IMR-90 (cell line): ENCODE measurements around the gene E2F4. TPM values are rescaled to one million over a fixed set of nuclear protein-coding genes. Genes with fewer than 3 reads are reported as not detected.

Experiments
- ATAC-seq: fragments of 200-7000 bp; cut with Tn5 transposase; 2 replicates; pipeline ENCODE4 v1.9.1; 2020; ENCODE audit warnings: low read depth, mild to moderate bottlenecking, moderate library complexity
- BruUV-seq: library from RNA; stranded (reverse); fragments of 400-500 nt; replicated peaks from 2 replicates; lab custom pipeline; 2021; lab: Mats Ljungman, UMichigan
- CTCF ChIA-PET: fragments of 300-600 bp; formaldehyde crosslinking; extraction: SDS; loops from one replicate; lab custom pipeline; 2021; ENCODE audit warnings: antibody characterized with exemption; lab: Yijun Ruan, JAX
- POLR2A ChIA-PET: fragments of 300-600 bp; sonication (Branson Sonifier 250); formaldehyde crosslinking; loops from one replicate; lab custom pipeline; 2022; ENCODE audit warnings: antibody characterized with exemption; ENCODE audit not compliant: unreplicated experiment; lab: Charles Lee
- DNase-seq: peaks from one replicate; pipeline ENCODE4 v3.0.0; 2013
- H2AFZ ChIP-seq: replicated peaks from 2 replicates; pipeline ENCODE3; 2013; ENCODE audit warnings: low read length, mild to moderate bottlenecking; ENCODE audit not compliant: poor library complexity
- H2AK5ac ChIP-seq: 2 replicates; pipeline ENCODE4 v1.6.1; 2013; ENCODE audit warnings: low read depth, low read length, inconsistent platforms
- H2AK9ac ChIP-seq: replicated peaks from 2 replicates; pipeline ENCODE3; 2013; ENCODE audit warnings: mild to moderate bottlenecking, low read depth, low read length, moderate library complexity; ENCODE audit not compliant: poor library complexity
- H2BK120ac ChIP-seq: 2 replicates; pipeline ENCODE4 v1.6.1; 2013; ENCODE audit warnings: low read depth, low read length, inconsistent platforms
- H2BK15ac ChIP-seq: 3 replicates; pipeline ENCODE4 v1.6.1; 2013; ENCODE audit warnings: low read depth, low read length, inconsistent platforms
- H2BK20ac ChIP-seq: 2 replicates; pipeline ENCODE4 v1.6.1; 2013; ENCODE audit warnings: low read depth, mild to moderate bottlenecking, inconsistent platforms, low read length, moderate library complexity
- H2BK5ac ChIP-seq: 2 replicates; pipeline ENCODE4 v1.6.1; 2013; ENCODE audit warnings: mild to moderate bottlenecking, low read depth, low read length, inconsistent platforms; ENCODE audit not compliant: poor library complexity, severe bottlenecking
- H3K14ac ChIP-seq: replicated peaks from 2 replicates; pipeline ENCODE4 v1.6.1; 2013; ENCODE audit warnings: low read depth, low read length, inconsistent platforms
- H3K18ac ChIP-seq: 2 replicates; pipeline ENCODE4 v1.6.1; 2013; ENCODE audit warnings: low read depth, low read length, control low read depth
- H3K23ac ChIP-seq: 2 replicates; pipeline ENCODE4 v1.6.1; 2013; ENCODE audit warnings: low read depth, low read length, inconsistent platforms
- H3K27ac ChIP-seq: 2 replicates; pipeline ENCODE4 v1.5.1; 2013; ENCODE audit warnings: mild to moderate bottlenecking, control low read depth, low read length; ENCODE audit not compliant: insufficient read depth
- H3K27me3 ChIP-seq: 2 replicates; pipeline ENCODE4 v1.6.1; 2013; ENCODE audit warnings: low read length; ENCODE audit not compliant: control insufficient read depth, insufficient read depth
- H3K36me3 ChIP-seq: 2 replicates; pipeline ENCODE4 v1.6.1; 2013; ENCODE audit warnings: low read length, mixed read lengths; ENCODE audit not compliant: control insufficient read depth, insufficient read depth
- H3K4ac ChIP-seq: 2 replicates; pipeline ENCODE4 v1.6.1; 2013; ENCODE audit warnings: low read depth, low read length, inconsistent platforms
- H3K4me1 ChIP-seq: 2 replicates; pipeline ENCODE4 v1.6.1; 2013; ENCODE audit warnings: low read length, mixed read lengths; ENCODE audit not compliant: control insufficient read depth, insufficient read depth
- H3K4me2 ChIP-seq: 2 replicates; pipeline ENCODE4 v1.6.1; 2013; ENCODE audit warnings: low read depth, mild to moderate bottlenecking, control low read depth, low read length, moderate library complexity
- H3K4me3 ChIP-seq: 2 replicates; pipeline ENCODE4 v1.5.1; 2013; ENCODE audit warnings: low read depth, mild to moderate bottlenecking, control low read depth, low read length, moderate library complexity; ENCODE audit not compliant: insufficient read depth
- H3K56ac ChIP-seq: 2 replicates; pipeline ENCODE4 v1.6.1; 2013; ENCODE audit warnings: low read length, inconsistent platforms; ENCODE audit not compliant: insufficient read depth; ENCODE audit errors: extremely low read depth
- H3K79me1 ChIP-seq, 2 experiments: 2 replicates each; pipeline ENCODE4 v1.6.1; 2013; ENCODE audit warnings: low read length in 2 of 2, inconsistent platforms in 1 of 2, low read depth in 1 of 2
- H3K9ac ChIP-seq: 2 replicates; pipeline ENCODE4 v1.6.1; 2013; ENCODE audit warnings: low read depth, low read length, control low read depth
- H3K9me1 ChIP-seq: 2 replicates; pipeline ENCODE4 v1.6.1; 2013; ENCODE audit warnings: low read length, inconsistent platforms; ENCODE audit not compliant: insufficient read depth
- H3K9me3 ChIP-seq: 2 replicates; pipeline ENCODE4 v1.6.1; 2013; ENCODE audit warnings: low read length; ENCODE audit not compliant: control insufficient read depth, insufficient read depth
- H4K20me1 ChIP-seq: 2 replicates; pipeline ENCODE4 v1.6.1; 2013; ENCODE audit warnings: low read length, inconsistent platforms; ENCODE audit not compliant: insufficient read depth
- H4K5ac ChIP-seq: 2 replicates; pipeline ENCODE4 v1.6.1; 2013; ENCODE audit warnings: mild to moderate bottlenecking, low read depth, low read length, control low read depth
- H4K8ac ChIP-seq, 2 experiments: 2 replicates each; pipeline ENCODE4 v1.6.1; 2013; ENCODE audit warnings: low read depth in 2 of 2, low read length in 2 of 2, control low read depth in 1 of 2, inconsistent platforms in 1 of 2
- H4K91ac ChIP-seq: 2 replicates; pipeline ENCODE4 v1.6.1; 2013; ENCODE audit warnings: low read depth, low read length, inconsistent platforms; ENCODE audit not compliant: insufficient read depth
- BHLHE40 ChIP-seq: fragments of 150-350 bp; IDR thresholded peaks from 2 replicates; pipeline ENCODE4 v1.6.1; 2016; ENCODE audit warnings: mild to moderate bottlenecking, low read depth, low read length
- CEBPB ChIP-seq: IDR thresholded peaks from 2 replicates; pipeline ENCODE4 v1.6.1; 2012; ENCODE audit warnings: low read depth, low read length, improper control_type of control experiment
- CTCF ChIP-seq: conservative IDR thresholded peaks from 2 replicates; pipeline ENCODE4 v1.5.1; 2012; ENCODE audit warnings: mild to moderate bottlenecking, low read depth, low read length, improper control_type of control experiment
- ELK1 ChIP-seq: fragments of 150-350 bp; IDR thresholded peaks from 2 replicates; pipeline ENCODE4 v1.6.1; 2016; ENCODE audit warnings: low read depth, mild to moderate bottlenecking, low read length, moderate library complexity, borderline replicate concordance
- FOS ChIP-seq: fragments of 150-350 bp; IDR thresholded peaks from 2 replicates; pipeline ENCODE4 v1.6.1; 2016; ENCODE audit warnings: low read depth, low read length
- MAFK ChIP-seq: IDR thresholded peaks from 2 replicates; pipeline ENCODE4 v1.6.1; 2012; ENCODE audit warnings: low read depth, low read length, improper control_type of control experiment
- MAZ ChIP-seq: IDR thresholded peaks from 2 replicates; pipeline ENCODE4 v1.6.1; 2012; ENCODE audit warnings: low read depth, mild to moderate bottlenecking, low read length, improper control_type of control experiment, moderate library complexity, borderline replicate concordance
- MXI1 ChIP-seq: IDR thresholded peaks from 2 replicates; pipeline ENCODE4 v1.6.1; 2012; ENCODE audit warnings: low read depth, mild to moderate bottlenecking, low read length, moderate library complexity, borderline replicate concordance
- NFE2L2 ChIP-seq: fragments of 150-350 bp; IDR thresholded peaks from 2 replicates; pipeline ENCODE4 v1.6.1; 2016; ENCODE audit warnings: low read depth, mild to moderate bottlenecking, low read length
- POLR2A ChIP-seq: IDR thresholded peaks from 2 replicates; pipeline ENCODE4 v1.6.1; 2012; ENCODE audit warnings: mild to moderate bottlenecking, low read depth, low read length
- RAD21 ChIP-seq: IDR thresholded peaks from 2 replicates; pipeline ENCODE4 v1.6.1; 2012; ENCODE audit warnings: low read length, improper control_type of control experiment
- RCOR1 ChIP-seq: IDR thresholded peaks from 2 replicates; pipeline ENCODE4 v1.6.1; 2012; ENCODE audit warnings: mild to moderate bottlenecking, low read length, improper control_type of control experiment; ENCODE audit not compliant: insufficient replicate concordance
- RFX5 ChIP-seq: IDR thresholded peaks from 2 replicates; pipeline ENCODE4 v1.8.0; 2012; ENCODE audit warnings: low read depth, mild to moderate bottlenecking, low read length, moderate library complexity
- SMC3 ChIP-seq: fragments of 150-350 bp; IDR thresholded peaks from 2 replicates; pipeline ENCODE4 v1.6.1; 2016; ENCODE audit warnings: low read depth, mild to moderate bottlenecking, antibody characterized with exemption, low read length, moderate library complexity
- WGBS, 2 experiments: methylation state at CpG; one replicate each; pipeline versions ENCODE4 v1.1.5 to v1.1.7; 2013; ENCODE audit warnings: missing lambda C conversion rate in 2 of 2; ENCODE audit not compliant: insufficient read length in 1 of 2; ENCODE audit errors: extremely low coverage in 2 of 2; 5-methylcytosine and 5-hydroxymethylcytosine counted together
- dilution Hi-C: fragments of 300-500 bp; cut with HindIII; formaldehyde crosslinking; loops from one replicate; pipeline ENCODE4 v1.14.3; 2018; ENCODE audit warnings: low sequenced_read_pairs; ENCODE audit not compliant: unreplicated experiment
- in situ Hi-C: fragments of 300-500 bp; cut with MboI; formaldehyde crosslinking; loops from 3 replicates; pipeline ENCODE4 v1.14.3; 2019; ENCODE audit warnings: low sequenced_read_pairs, inconsistent platforms, mixed read lengths
- intact Hi-C: fragments of 100-400 bp; cut with micrococcal nuclease; formaldehyde crosslinking; loops from 2 replicates; pipeline ENCODE4 v1.10.0; 2022
- polyA plus RNA-seq, 3 experiments: library from polyadenylated mRNA; depleted of rRNA; stranded (reverse); fragments of >200 nt; gene quantifications; 2 replicates each; pipeline ENCODE4 v1.2.3, GENCODE V29; 2012; ENCODE audit warnings: low replicate concordance in 1 of 3
- total RNA-seq: library from RNA; depleted of rRNA; stranded (reverse); fragments of >200 nt; gene quantifications from 2 replicates; pipeline ENCODE4 v1.2.3, GENCODE V29; 2012

Gene E2F4
- total and polyA plus RNA-seq, 2 of the 4 experiments (the other 2 are of a cell fraction), result 63.4 to 103 TPM

- Histone ChIP-seq H2AFZ (peak overlapping the region; percentile 93), H2BK15ac (peak overlapping the region; percentile 4; the same call in 1 of the 3 replicates), H2AK5ac (peak overlapping the region; percentile 43; the same call in 1 of the 2 replicates), H2BK20ac (no peak overlapping the region), H3K9me3 (no peaks in the 10 kb centered on the region), H3K4me1 (peaks cover 35% of the 10 kb centered on the region), H3K36me3 (peaks cover 11% of the 10 kb centered on the region; the same call in 1 of the 2 replicates), H4K8ac (peak overlapping the region; percentile 36 to 72; a peak in 2 of 4 replicates), H3K27me3 (no peaks in the 10 kb centered on the region), H4K5ac (peak overlapping the region; percentile 9; the same call in 1 of the 2 replicates), H4K91ac (peak overlapping the region; percentile 24; the same call in 1 of the 2 replicates), H3K18ac (peak overlapping the region; percentile 12), H3K4me2 (peak overlapping the region; percentile 76), H3K14ac (peak overlapping the region; percentile 54; the same call in 1 of the 2 replicates), H4K20me1 (peaks cover 19% of the 10 kb centered on the region), H3K4ac (peak overlapping the region; percentile 51), H3K23ac (peak overlapping the region; percentile 53; the same call in 1 of the 2 replicates), H3K9me1 (peaks cover 20% of the 10 kb centered on the region), H2BK5ac (peak overlapping the region; percentile 6), H3K9ac (peak overlapping the region; percentile 7), H2AK9ac (peak overlapping the region; percentile 95), H2BK120ac (no peak overlapping the region), H3K27ac (peak overlapping the region; percentile 36; the same call in 1 of the 2 replicates), H3K79me1 (peaks cover 17 to 45% of the 10 kb centered on the region in 2 experiments; a peak in 3 of 4 replicates), H3K4me3 (peak overlapping the region; percentile 36), H3K56ac (no peak overlapping the region)
- dilution Hi-C loops (no loop called here), in situ Hi-C loops (no loop called here), intact Hi-C loops (no loop called here)
- ChIA-PET CTCF (interaction anchor here (1.1 kb wide), 1 partner anchor 18 kb away, joined by 4 read pairs; no protein-coding TSS in a partner anchor), POLR2A (no interaction called here)
- WGBS, 2 experiments, result 9% methylated on average over 29 of the region's 71 CpGs; no CpG with 5 or more reads in 1 of the 2 experiments
- BruUV-seq, result no TSS peak
- DNase-seq, result peak; percentile 76
- peak; percentile 73 for ATAC-seq
- TF ChIP-seq BHLHE40 (0 out of 2 replicates have a peak, but pooled peaks have one; percentile 5), MAZ (no peak), RCOR1 (no peak), POLR2A (no peak), CTCF (peak; percentile 38), ELK1 (no peak), MAFK (no peak), RFX5 (no peak), SMC3 (no peak), CEBPB (no peak), NFE2L2 (no peak), FOS (no peak), RAD21 (no peak), MXI1 (peak; percentile 31; the same call in 1 of the 2 replicates)
Measured at GRCh38 chr16:67173808-67174705, 17.9 kb upstream of the E2F4 start.
